D721Med (cell line): ENCODE data around the gene TP73.

ENCODE experiments used
- DNase-seq: peaks from one replicate; pipeline ENCODE4 v3.0.0; 2011; ENCODE audit warnings: low spot score; ENCODE audit not compliant: insufficient read length
- FAIRE-seq: peaks from 2 replicates; lab custom pipeline; 2011; peaks lifted over from hg19 to GRCh38; lab: Jason Lieb, UNC
- TF ChIP-seq, protein P1 (sequence below): IDR thresholded peaks from 2 replicates; pipeline ENCODE4 v1.5.1; 2012; ENCODE audit warnings: mild to moderate bottlenecking, control low read depth; ENCODE audit not compliant: insufficient read depth; ENCODE audit errors: missing control alignments

The TP73 gene

GRCh38 chr1:3644273-3644672 lies 8.0 kb upstream of the TP73 start:
- TF ChIP-seq, protein P1, sequence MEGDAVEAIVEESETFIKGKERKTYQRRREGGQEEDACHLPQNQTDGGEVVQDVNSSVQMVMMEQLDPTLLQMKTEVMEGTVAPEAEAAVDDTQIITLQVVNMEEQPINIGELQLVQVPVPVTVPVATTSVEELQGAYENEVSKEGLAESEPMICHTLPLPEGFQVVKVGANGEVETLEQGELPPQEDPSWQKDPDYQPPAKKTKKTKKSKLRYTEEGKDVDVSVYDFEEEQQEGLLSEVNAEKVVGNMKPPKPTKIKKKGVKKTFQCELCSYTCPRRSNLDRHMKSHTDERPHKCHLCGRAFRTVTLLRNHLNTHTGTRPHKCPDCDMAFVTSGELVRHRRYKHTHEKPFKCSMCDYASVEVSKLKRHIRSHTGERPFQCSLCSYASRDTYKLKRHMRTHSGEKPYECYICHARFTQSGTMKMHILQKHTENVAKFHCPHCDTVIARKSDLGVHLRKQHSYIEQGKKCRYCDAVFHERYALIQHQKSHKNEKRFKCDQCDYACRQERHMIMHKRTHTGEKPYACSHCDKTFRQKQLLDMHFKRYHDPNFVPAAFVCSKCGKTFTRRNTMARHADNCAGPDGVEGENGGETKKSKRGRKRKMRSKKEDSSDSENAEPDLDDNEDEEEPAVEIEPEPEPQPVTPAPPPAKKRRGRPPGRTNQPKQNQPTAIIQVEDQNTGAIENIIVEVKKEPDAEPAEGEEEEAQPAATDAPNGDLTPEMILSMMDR, result no peak
- DNase-seq, result no peak
- FAIRE-seq, result no peak

DNA sequence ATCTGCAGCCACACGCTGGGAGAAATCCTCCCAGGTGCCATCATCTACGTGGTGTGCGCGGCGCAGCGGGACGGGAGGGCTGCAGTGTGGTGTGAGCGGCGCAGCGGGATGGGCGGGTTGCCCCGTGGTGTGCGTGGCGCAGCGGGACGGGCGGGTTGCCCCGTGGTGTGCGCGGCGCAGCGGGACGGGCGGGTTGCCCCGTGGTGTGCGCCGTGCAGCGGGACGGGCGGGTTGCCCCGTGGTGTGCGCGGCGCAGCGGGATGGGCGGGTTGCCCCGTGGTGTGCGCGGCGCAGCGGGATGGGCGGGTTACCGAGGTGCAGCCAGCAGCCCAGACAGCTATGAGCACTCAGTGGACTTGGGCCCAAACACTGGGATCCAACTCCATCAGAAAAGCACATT lies 7.1 kb upstream of the TP73 start:
- TF ChIP-seq, protein P1, result no peak
- DNase-seq (no peak), FAIRE-seq (no peak)

- FAIRE-seq, result no peak
- no peak for DNase-seq
- TF ChIP-seq, protein P1, result no peak
Observed at GRCh38 chr1:3645666-3646355, 6.5 kb upstream of the TP73 start.

- DNase-seq, result no peak
- TF ChIP-seq, protein P1, result no peak
- no peak for FAIRE-seq
Observed at GRCh38 chr1:3646596-3646995, 5.7 kb upstream of the TP73 start.

GRCh38 chr1:3649342-3650247 lies 2.7 kb upstream of the TP73 start, which contains the start of gene WRAP73:
WRAP73 (minus strand) TSS chr1:3650103; CDS start chr1:3649999, 104 bp downstream.
- FAIRE-seq (no peak), DNase-seq (peak; percentile 61)
- TF ChIP-seq, protein P1, result peak; percentile 4

DNA sequence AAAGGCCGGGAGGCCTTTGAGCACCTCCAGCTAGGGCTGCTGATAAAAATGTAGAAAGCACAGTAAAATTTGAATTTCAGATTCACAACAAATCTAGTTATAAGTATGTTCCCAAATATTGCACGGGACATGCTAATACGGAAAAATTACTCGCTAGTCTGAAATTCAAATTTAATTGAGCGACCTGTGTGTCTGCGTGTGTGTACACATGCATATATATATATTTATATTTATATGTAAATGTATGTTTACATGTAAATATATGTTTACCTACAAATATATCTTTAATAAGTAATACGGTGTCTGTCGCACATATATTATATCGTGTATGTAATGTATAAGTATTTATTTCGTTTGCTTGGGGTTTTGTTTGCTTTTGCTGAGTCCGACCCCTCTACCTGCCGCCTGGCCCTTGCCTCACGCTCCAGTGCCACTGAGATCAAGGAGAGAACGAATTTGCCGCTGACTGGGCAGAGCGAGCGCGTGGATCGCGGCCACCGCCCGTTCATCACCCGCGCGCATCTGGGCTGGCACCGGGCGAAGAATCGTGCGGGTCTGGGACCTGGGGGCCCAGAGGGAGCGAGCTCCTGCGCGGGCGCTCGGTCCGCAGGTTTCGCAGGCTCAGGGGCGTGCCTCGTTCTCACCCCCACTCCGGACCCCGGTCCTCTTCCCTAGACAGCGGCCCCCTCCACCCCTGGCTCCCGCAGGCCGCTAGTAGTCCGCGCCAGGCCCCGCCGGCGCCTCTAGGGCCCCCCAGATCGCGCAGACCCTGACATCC lies 1.9 kb upstream of the TP73 start:
- TF ChIP-seq, protein P1, result no peak
- DNase-seq (no peak), FAIRE-seq (no peak)
